A549 (cell line): ENCODE results near the gene DIS3L2.

ENCODE experiments used
- CBX2 ChIP-seq: fragments of 200-600 bp; sonication (generic); IDR thresholded peaks from 2 replicates; pipeline ENCODE4 v1.6.1; 2016; ENCODE audit warnings: low read depth, mild to moderate bottlenecking, borderline replicate concordance
- EP300 ChIP-seq, 2 experiments: fragments of >200 bp; sonication (Bioruptor Twin); formaldehyde crosslinking; IDR thresholded peaks; 2 replicates in 1 of 2; 3 replicates in 1 of 2; pipeline ENCODE4 v1.6.1; 2016 to 2017
- POLR2A ChIP-seq: IDR thresholded peaks from 2 replicates; pipeline ENCODE4 v1.6.1; 2012; ENCODE audit warnings: mild to moderate bottlenecking, low read length
- RCOR1 ChIP-seq: fragments of 150-350 bp; IDR thresholded peaks from 2 replicates; pipeline ENCODE4 v1.6.1; 2014; ENCODE audit warnings: antibody characterized with exemption, low read length, low read depth
- REST ChIP-seq: fragments of 200-600 bp; sonication (generic); IDR thresholded peaks from 2 replicates; pipeline ENCODE4 v1.6.1; 2016; ENCODE audit warnings: antibody characterized with exemption, mild to moderate bottlenecking, moderate library complexity
- RFX5 ChIP-seq: fragments of 450-650 bp; IDR thresholded peaks from 2 replicates; pipeline ENCODE4 v1.7.1; 2014; ENCODE audit warnings: antibody characterized with exemption, mild to moderate bottlenecking, moderate library complexity
- SMC3 ChIP-seq: fragments of >200 bp; sonication (Bioruptor Twin); formaldehyde crosslinking; IDR thresholded peaks from 3 replicates; pipeline ENCODE4 v1.6.1; 2018; ENCODE audit warnings: inconsistent platforms
- TF ChIP-seq, protein P1 (sequence below): fragments of >200 bp; sonication (Bioruptor Twin); formaldehyde crosslinking; IDR thresholded peaks from 3 replicates; pipeline ENCODE4 v1.5.1; 2016

GRCh38 chr2:232073699-232074098, 112.2 kb downstream of the DIS3L2 start:
- TF ChIP-seq REST, result no peak
- TF ChIP-seq, protein P1, sequence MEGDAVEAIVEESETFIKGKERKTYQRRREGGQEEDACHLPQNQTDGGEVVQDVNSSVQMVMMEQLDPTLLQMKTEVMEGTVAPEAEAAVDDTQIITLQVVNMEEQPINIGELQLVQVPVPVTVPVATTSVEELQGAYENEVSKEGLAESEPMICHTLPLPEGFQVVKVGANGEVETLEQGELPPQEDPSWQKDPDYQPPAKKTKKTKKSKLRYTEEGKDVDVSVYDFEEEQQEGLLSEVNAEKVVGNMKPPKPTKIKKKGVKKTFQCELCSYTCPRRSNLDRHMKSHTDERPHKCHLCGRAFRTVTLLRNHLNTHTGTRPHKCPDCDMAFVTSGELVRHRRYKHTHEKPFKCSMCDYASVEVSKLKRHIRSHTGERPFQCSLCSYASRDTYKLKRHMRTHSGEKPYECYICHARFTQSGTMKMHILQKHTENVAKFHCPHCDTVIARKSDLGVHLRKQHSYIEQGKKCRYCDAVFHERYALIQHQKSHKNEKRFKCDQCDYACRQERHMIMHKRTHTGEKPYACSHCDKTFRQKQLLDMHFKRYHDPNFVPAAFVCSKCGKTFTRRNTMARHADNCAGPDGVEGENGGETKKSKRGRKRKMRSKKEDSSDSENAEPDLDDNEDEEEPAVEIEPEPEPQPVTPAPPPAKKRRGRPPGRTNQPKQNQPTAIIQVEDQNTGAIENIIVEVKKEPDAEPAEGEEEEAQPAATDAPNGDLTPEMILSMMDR, result no peak
- no peak for TF ChIP-seq RCOR1
- no peak for TF ChIP-seq RFX5
- TF ChIP-seq CBX2, result no peak
- TF ChIP-seq EP300 (IDR thresholded peaks at IDR 0.05), result no peak
- no peak for TF ChIP-seq SMC3
- no peak for TF ChIP-seq POLR2A
